IPS-18a (cell line): ENCODE results near the gene ZMYND19.
"Not testable (repeated sequence)": the region's sequence is repeated elsewhere in the genome, so short reads cannot be mapped to it uniquely, and the experiment has no call there.

Experiments
- H3K27ac ChIP-seq: one replicate; pipeline ENCODE4 v1.5.1; 2013; ENCODE audit warnings: low read length
- H3K27me3 ChIP-seq: one replicate; pipeline ENCODE4 v1.6.1; 2013; ENCODE audit warnings: mild to moderate bottlenecking, low read length; ENCODE audit not compliant: control insufficient read depth, insufficient read depth
- H3K36me3 ChIP-seq: one replicate; pipeline ENCODE4 v1.6.1; 2013; ENCODE audit warnings: low read depth, low read length; ENCODE audit not compliant: control insufficient read depth
- H3K4me1 ChIP-seq: one replicate; pipeline ENCODE4 v1.6.1; 2013; ENCODE audit warnings: low read depth, low read length; ENCODE audit not compliant: control insufficient read depth
- H3K4me3 ChIP-seq: one replicate; pipeline ENCODE4 v1.5.1; 2013; ENCODE audit warnings: low read length
- H3K9ac ChIP-seq: one replicate; pipeline ENCODE4 v1.6.1; 2013; ENCODE audit warnings: mild to moderate bottlenecking, low read length, moderate library complexity
- H3K9me3 ChIP-seq: one replicate; pipeline ENCODE4 v1.6.1; 2013; ENCODE audit warnings: low read depth, low read length; ENCODE audit not compliant: control insufficient read depth

Gene ZMYND19

GRCh38 chr9:137532891-137533468, 57.3 kb downstream of the ZMYND19 start:
- H3K27ac ChIP-seq, H3K9me3 ChIP-seq, H3K27me3 ChIP-seq, H3K4me3 ChIP-seq, H3K36me3 ChIP-seq, H3K4me1 ChIP-seq, H3K9ac ChIP-seq: not testable (repeated sequence)
